CD4-positive, alpha-beta memory T cell (primary cell): ENCODE data around the gene CPVL. TPM values are rescaled to one million over a fixed set of nuclear protein-coding genes. Genes with fewer than 3 reads are reported as not detected.
A peak's percentile ranks its signal among the peaks of the same experiment; 100 is the strongest.

Source experiments
- CTCF ChIA-PET: fragments of 350-600 bp; sonication (Branson Sonifier 250); formaldehyde crosslinking; loops from one replicate; lab custom pipeline; 2021; ENCODE audit warnings: inconsistent platforms; ENCODE audit not compliant: partially characterized antibody; lab: Charles Lee
- POLR2A ChIA-PET: fragments of 350-600 bp; sonication (Branson Sonifier 250); formaldehyde crosslinking; loops from one replicate; lab custom pipeline; 2021; ENCODE audit not compliant: partially characterized antibody; lab: Charles Lee
- DNase-seq, 5 donors: peaks; one replicate each; pipeline versions ENCODE4 v3.0.0 to v3.0.0-alpha.2; 2020 to 2022; ENCODE audit warnings: mixed read lengths in 1 of 5
- H3K27ac ChIP-seq: one replicate; pipeline ENCODE4 v1.7.0; 2013; ENCODE audit warnings: low read depth, low read length
- H3K27me3 ChIP-seq: 2 replicates; pipeline ENCODE4 v1.7.0; 2013; ENCODE audit warnings: mild to moderate bottlenecking, low read length, moderate library complexity; ENCODE audit not compliant: insufficient read depth
- H3K36me3 ChIP-seq: 2 replicates; pipeline ENCODE4 v1.7.0; 2013; ENCODE audit warnings: mild to moderate bottlenecking, low read length, moderate library complexity; ENCODE audit not compliant: insufficient read depth
- H3K4me1 ChIP-seq: 2 replicates; pipeline ENCODE4 v1.7.0; 2013; ENCODE audit warnings: mild to moderate bottlenecking, low read length, moderate library complexity; ENCODE audit not compliant: insufficient read depth
- H3K4me3 ChIP-seq, 2 donors: one replicate each; pipeline ENCODE4 v1.7.0; 2013; ENCODE audit warnings: low read length in 2 of 2, mild to moderate bottlenecking in 1 of 2
- H3K9me3 ChIP-seq, 2 donors: one replicate each; pipeline ENCODE4 v1.7.0; 2013; ENCODE audit warnings: low read length in 2 of 2, control low read depth in 1 of 2; ENCODE audit not compliant: control insufficient read depth in 1 of 2
- H3K27ac Mint-ChIP-seq, 7 donors: one replicate each; pipeline ENCODE4 v1.8.0; 2020 to 2021; ENCODE audit warnings: mixed read lengths in 7 of 7, mild to moderate bottlenecking in 6 of 7, inconsistent platforms in 3 of 7, moderate library complexity in 3 of 7
- H3K27me3 Mint-ChIP-seq, 2 donors: one replicate each; pipeline ENCODE4 v1.8.0; 2020 to 2021; ENCODE audit warnings: mixed read lengths in 2 of 2
- H3K36me3 Mint-ChIP-seq, 2 donors: one replicate each; pipeline ENCODE4 v1.8.0; 2020 to 2021; ENCODE audit warnings: mixed read lengths in 2 of 2, inconsistent platforms in 1 of 2, mild to moderate bottlenecking in 1 of 2
- H3K4me1 Mint-ChIP-seq, 4 donors: one replicate each; pipeline ENCODE4 v1.8.0; 2020 to 2021; ENCODE audit warnings: mixed read lengths in 4 of 4, mild to moderate bottlenecking in 1 of 4
- H3K4me3 Mint-ChIP-seq, 8 donors: one replicate each; pipeline ENCODE4 v1.8.0; 2020 to 2021; ENCODE audit warnings: mixed read lengths in 8 of 8, mild to moderate bottlenecking in 7 of 8, moderate library complexity in 6 of 8, inconsistent platforms in 3 of 8
- H3K9me3 Mint-ChIP-seq, 8 donors: one replicate each; pipeline ENCODE4 v1.8.0; 2020 to 2021; ENCODE audit warnings: mixed read lengths in 8 of 8, mild to moderate bottlenecking in 5 of 8, inconsistent platforms in 3 of 8, moderate library complexity in 1 of 8
- intact Hi-C: fragments of 100-400 bp; cut with micrococcal nuclease; formaldehyde crosslinking; loops from one replicate; pipeline ENCODE4 v1.15.1; 2023
- polyA plus RNA-seq, 2 donors: library from polyadenylated mRNA; unstranded; fragments of 300-500 nt; fragmentation: Illumina TruSeq; gene quantifications; one replicate each; pipeline ENCODE4 v1.2.3, GENCODE V29; 2021
- total RNA-seq, 2 experiments: library from RNA; stranded (reverse); gene quantifications; one replicate each; pipeline ENCODE4 v1.2.3, GENCODE V29; 2021

CPVL gene
- total and polyA plus RNA-seq, 4 experiments from 2014 or later, result 0.61 to 1.6 (median 1.3) TPM; not detected in 1

DNA sequence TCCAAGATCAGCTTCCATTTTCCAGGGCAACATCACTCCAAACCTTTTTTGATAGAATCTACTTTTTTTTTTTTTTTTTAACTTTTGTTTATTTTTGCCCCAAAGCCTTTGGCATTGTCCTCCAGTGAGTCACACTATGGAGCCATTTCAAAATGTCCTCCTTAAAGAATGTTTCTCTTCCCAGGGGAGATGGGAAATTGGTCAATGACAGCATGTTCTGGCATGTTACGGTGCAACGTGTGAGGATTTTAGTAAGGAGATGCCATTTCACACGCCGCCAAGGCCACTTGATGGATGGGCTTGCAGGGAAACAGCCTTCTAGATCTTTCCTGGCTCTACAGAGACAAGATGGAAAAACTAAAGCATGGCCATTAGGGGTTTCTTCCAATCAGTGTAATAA lies 157.5 kb downstream of the CPVL start:
- no peak overlapping the region for H3K27ac ChIP-seq
- intact Hi-C loops, result no loop called here
- H3K4me3 Mint-ChIP-seq, result no peak overlapping the region
- ChIA-PET POLR2A (no interaction called here), CTCF (no interaction called here)
- H3K4me1 Mint-ChIP-seq, result no peaks in the 10 kb centered on the region
- H3K9me3 Mint-ChIP-seq, result no peaks in the 10 kb centered on the region
- H3K9me3 ChIP-seq, result no peaks in the 10 kb centered on the region
- H3K27ac Mint-ChIP-seq, result no peak overlapping the region
- H3K36me3 Mint-ChIP-seq, result no peaks in the 10 kb centered on the region
- H3K4me1 ChIP-seq, result no peaks in the 10 kb centered on the region
- no peaks in the 10 kb centered on the region for H3K36me3 ChIP-seq
- no peak for DNase-seq
- no peak overlapping the region for H3K4me3 ChIP-seq
- H3K27me3 Mint-ChIP-seq, result peaks cover 9 to 21% of the 10 kb centered on the region in 2 donors
- no peaks in the 10 kb centered on the region for H3K27me3 ChIP-seq

DNA sequence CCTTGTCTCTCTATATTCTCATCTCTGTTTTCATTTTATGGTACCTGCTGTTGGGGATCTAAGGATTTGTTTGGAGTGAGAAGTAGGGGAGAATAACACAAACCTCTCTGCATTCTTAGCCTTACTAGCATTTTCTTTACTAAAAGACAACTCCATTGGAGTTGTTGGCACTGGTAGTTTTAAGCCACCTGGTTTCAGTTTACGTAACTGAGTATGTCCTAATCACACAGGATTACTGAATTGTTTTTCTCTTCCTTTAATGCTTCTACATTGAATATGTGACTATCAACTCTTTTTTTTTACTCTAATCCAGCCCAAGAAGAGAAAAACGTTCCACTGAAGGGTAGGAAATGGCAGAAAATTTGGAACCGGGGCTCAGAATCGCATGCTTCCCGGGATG lies 158.2 kb downstream of the CPVL start:
- Mint-ChIP-seq H3K36me3 (no peaks in the 10 kb centered on the region), H3K4me3 (no peak overlapping the region), H3K27ac (no peak overlapping the region), H3K9me3 (no peaks in the 10 kb centered on the region), H3K27me3 (peaks cover 9 to 20% of the 10 kb centered on the region in 2 donors), H3K4me1 (no peaks in the 10 kb centered on the region)
- Histone ChIP-seq H3K4me1 (no peaks in the 10 kb centered on the region), H3K27me3 (no peaks in the 10 kb centered on the region), H3K4me3 (no peak overlapping the region), H3K9me3 (no peaks in the 10 kb centered on the region), H3K27ac (no peak overlapping the region), H3K36me3 (no peaks in the 10 kb centered on the region)
- ChIA-PET CTCF (no interaction called here), POLR2A (no interaction called here)
- DNase-seq, result no peak
- intact Hi-C loops, result no loop called here

DNA sequence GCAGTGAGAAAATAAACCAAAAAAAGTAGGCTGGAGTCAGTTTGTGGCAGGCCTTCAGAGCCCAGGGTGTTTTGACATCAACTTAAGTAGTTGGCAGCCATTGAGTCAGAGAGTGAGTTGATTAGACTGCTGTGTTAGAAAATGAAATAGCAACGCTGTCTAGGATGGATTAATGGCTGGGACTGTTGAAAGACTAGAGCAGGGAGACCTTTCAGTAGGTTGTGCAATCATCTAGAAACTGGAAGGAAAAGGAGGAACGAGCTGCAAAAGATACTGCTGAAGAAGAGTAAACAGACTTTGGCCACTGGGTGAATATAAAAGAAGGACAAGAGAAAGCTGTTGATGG lies 159.6 kb downstream of the CPVL start:
- Histone ChIP-seq H3K36me3 (no peaks in the 10 kb centered on the region), H3K9me3 (no peaks in the 10 kb centered on the region), H3K27ac (no peak overlapping the region), H3K27me3 (no peaks in the 10 kb centered on the region), H3K4me3 (no peak overlapping the region), H3K4me1 (no peaks in the 10 kb centered on the region)
- no peak overlapping the region for H3K27ac Mint-ChIP-seq
- ChIA-PET POLR2A (no interaction called here), CTCF (no interaction called here)
- peaks cover 9 to 18% of the 10 kb centered on the region in 2 donors for H3K27me3 Mint-ChIP-seq
- no peaks in the 10 kb centered on the region for H3K36me3 Mint-ChIP-seq
- no peaks in the 10 kb centered on the region for H3K9me3 Mint-ChIP-seq
- intact Hi-C loops, result no loop called here
- no peak overlapping the region for H3K4me3 Mint-ChIP-seq
- H3K4me1 Mint-ChIP-seq, result no peaks in the 10 kb centered on the region
- no peak for DNase-seq

DNA sequence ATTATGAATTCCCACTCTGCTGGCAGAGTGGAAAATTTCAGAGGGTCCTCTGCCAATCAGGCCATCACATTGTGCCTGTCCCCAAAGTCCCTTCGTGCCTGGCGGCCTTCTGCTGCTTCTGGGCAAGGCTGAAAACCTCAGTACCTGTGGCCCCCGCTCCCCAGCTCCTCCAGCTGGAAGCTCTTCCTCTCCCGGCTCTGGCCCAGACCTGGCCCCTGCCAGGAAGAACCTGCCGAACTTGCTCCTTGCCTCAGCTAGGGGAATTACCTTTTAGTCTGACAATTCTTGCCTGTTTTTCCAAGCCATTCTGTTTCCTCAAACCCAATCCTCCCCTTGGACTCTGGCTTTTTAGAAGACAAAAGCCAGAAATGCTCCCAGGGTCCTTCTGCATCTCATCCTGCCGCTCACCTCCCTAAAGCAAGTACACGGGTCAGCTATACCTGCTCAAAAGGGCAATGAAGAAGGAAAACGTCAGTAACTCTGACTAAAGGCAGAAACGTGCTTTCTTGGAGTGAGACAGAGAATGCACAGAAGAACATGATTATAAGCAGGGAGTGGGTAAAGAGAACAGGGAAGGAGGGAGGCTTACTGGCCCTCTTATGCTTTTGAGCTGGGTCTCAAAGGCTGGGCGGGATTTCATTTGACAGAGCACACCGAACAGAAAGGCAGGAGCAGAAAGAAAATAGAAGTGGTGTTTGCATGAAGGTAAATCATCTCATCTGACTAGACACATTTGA lies 160.1 kb downstream of the CPVL start:
- no peaks in the 10 kb centered on the region for H3K9me3 ChIP-seq
- H3K27me3 ChIP-seq, result no peaks in the 10 kb centered on the region
- H3K27ac ChIP-seq, result no peak overlapping the region
- H3K4me1 ChIP-seq, result no peaks in the 10 kb centered on the region
- CTCF ChIA-PET, result no interaction called here
- Mint-ChIP-seq H3K27me3 (peaks cover 9 to 18% of the 10 kb centered on the region in 2 donors), H3K27ac (peak overlapping the region in 1 of 7 donors; percentile 19), H3K36me3 (no peaks in the 10 kb centered on the region), H3K4me3 (no peak overlapping the region), H3K4me1 (no peaks in the 10 kb centered on the region), H3K9me3 (no peaks in the 10 kb centered on the region)
- POLR2A ChIA-PET, result no interaction called here
- no peak overlapping the region for H3K4me3 ChIP-seq
- no peaks in the 10 kb centered on the region for H3K36me3 ChIP-seq
- DNase-seq, result no peak
- intact Hi-C loops, result no loop called here

DNA sequence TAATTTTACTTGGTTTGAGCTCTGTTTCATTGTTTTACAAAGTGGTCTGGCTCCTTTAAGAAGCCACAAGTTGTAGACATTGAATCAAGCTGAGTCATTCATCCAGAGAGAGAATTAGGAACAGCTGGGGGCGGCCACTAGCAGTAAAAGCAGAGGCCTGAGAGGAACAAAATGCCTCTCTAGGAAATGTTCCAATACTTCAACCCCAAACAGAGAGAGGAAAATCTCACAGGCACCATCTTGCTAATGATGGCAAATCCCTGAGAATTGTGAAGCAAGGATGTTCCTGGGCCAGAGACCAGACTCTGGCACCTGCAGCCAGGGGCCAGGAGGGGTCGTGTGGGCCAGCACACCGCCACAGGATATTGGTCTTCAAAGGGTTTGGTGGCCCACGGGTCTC lies 161.7 kb downstream of the CPVL start:
- no peak overlapping the region for H3K27ac ChIP-seq
- Mint-ChIP-seq H3K4me3 (no peak overlapping the region), H3K36me3 (no peaks in the 10 kb centered on the region)

DNA sequence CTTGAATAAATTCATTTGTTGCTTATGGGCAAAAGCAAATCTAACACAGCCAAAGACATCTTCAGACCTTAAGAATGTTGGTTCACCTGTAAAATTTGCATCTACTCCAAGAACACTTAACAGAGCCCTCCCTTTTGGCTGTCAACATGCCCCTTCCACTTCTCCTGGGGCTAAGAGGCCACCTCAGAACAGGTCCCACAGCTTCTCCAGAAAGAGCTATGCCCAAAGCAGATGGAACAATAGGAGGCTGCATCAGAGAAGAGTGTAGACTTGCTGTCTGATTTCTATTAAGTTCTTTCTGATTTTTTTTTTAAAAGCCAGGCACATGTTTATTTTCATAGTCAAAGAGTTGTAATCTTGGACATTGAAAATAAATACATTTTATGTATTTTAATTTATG lies 162.1 kb downstream of the CPVL start:
- Mint-ChIP-seq H3K27ac (no peak overlapping the region), H3K4me1 (no peaks in the 10 kb centered on the region), H3K4me3 (no peak overlapping the region), H3K9me3 (peaks cover 0 to 4% (median 0%) of the 10 kb centered on the region in 8 donors), H3K27me3 (peaks cover 7 to 14% of the 10 kb centered on the region in 2 donors), H3K36me3 (no peaks in the 10 kb centered on the region)
- Histone ChIP-seq H3K36me3 (no peaks in the 10 kb centered on the region), H3K27me3 (no peaks in the 10 kb centered on the region), H3K27ac (no peak overlapping the region), H3K4me1 (no peaks in the 10 kb centered on the region), H3K4me3 (no peak overlapping the region), H3K9me3 (no peaks in the 10 kb centered on the region)
- intact Hi-C loops, result no loop called here
- POLR2A ChIA-PET, result no interaction called here
- CTCF ChIA-PET, result no interaction called here
- no peak for DNase-seq

More for the DNA sequence above, 161.7 kb downstream of the CPVL start:
- H3K4me3 ChIP-seq, result no peak overlapping the region
- H3K36me3 ChIP-seq, result no peaks in the 10 kb centered on the region
- H3K4me1 ChIP-seq, result no peaks in the 10 kb centered on the region
- Mint-ChIP-seq H3K27ac (no peak overlapping the region), H3K4me1 (no peaks in the 10 kb centered on the region), H3K27me3 (peaks cover 10 to 14% of the 10 kb centered on the region in 2 donors), H3K9me3 (peaks cover 0 to 4% (median 0%) of the 10 kb centered on the region in 8 donors)
- ChIA-PET CTCF (no interaction called here), POLR2A (no interaction called here)
- H3K27me3 ChIP-seq, result no peaks in the 10 kb centered on the region
- DNase-seq, result no peak
- intact Hi-C loops, result no loop called here
- H3K9me3 ChIP-seq, result no peaks in the 10 kb centered on the region

DNA sequence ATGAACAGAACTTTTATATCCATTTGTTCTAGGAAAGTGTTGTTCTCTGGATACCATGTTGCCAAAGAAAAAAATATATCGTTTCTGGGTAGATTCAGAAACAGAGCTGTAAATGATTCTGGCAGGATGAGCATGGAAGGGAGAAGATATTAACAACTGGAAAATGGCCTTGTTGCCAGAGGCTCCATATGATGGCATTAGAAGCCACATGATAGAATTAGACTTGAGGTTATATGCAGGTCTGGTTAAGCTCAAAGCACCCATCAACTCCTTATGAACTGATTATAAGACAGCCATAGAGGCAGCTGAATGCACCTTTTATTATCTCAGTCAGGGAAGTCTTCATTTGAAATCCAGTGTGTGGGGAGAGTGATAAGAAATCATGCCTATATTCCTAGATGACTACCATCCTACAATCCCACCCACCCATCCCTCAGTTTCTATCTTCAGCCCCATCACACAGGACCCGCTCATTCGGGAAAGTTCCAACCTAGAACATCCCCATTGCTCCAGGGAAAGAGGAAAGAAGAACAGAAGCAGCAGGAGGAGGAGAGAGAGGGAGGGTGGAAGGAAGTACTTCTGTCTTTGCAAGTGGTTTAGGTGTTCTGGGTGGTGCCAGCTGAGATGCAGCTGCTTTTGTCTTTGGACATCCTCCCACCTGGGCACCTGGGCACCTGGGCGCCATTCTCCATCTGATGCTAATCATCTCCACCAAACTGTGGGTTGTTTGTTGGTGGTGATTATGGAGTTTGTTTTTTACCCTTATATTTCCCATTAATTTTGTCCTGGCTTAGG lies 162.7 kb downstream of the CPVL start:
- H3K9me3 ChIP-seq, result no peaks in the 10 kb centered on the region
- Mint-ChIP-seq H3K4me3 (no peak overlapping the region), H3K36me3 (no peaks in the 10 kb centered on the region), H3K27ac (no peak overlapping the region), H3K9me3 (peaks cover 0 to 4% (median 0%) of the 10 kb centered on the region in 8 donors), H3K27me3 (peaks cover 7 to 11% of the 10 kb centered on the region in 2 donors), H3K4me1 (no peaks in the 10 kb centered on the region)
- CTCF ChIA-PET, result no interaction called here
- no peaks in the 10 kb centered on the region for H3K27me3 ChIP-seq
- no peak overlapping the region for H3K27ac ChIP-seq
- H3K4me3 ChIP-seq, result no peak overlapping the region
- intact Hi-C loops, result no loop called here
- no peak for DNase-seq
- no peaks in the 10 kb centered on the region for H3K4me1 ChIP-seq
- POLR2A ChIA-PET, result no interaction called here
- no peaks in the 10 kb centered on the region for H3K36me3 ChIP-seq
